Stomach (tissue), 9 donors: Measurements from ENCODE around the gene CFAP68. TPM values are rescaled to one million over a fixed set of nuclear protein-coding genes. Genes with fewer than 3 reads are reported as not detected.

Source experiments
- DNase-seq, 2 donors: peaks; one replicate each; pipeline versions ENCODE4 v3.0.0 to v3.0.0-alpha.2; 2013 to 2019
- H3K27ac ChIP-seq, 5 donors: fragments of 200-600 bp in 4 of 5; sonication (generic) in 4 of 5; one replicate each; pipeline ENCODE4 v1.5.1; 2013 to 2019; ENCODE audit warnings: mild to moderate bottlenecking in 1 of 5, moderate library complexity in 1 of 5
- H3K27me3 ChIP-seq, 3 donors: fragments of 200-600 bp; sonication (generic); one replicate each; pipeline ENCODE4 v1.5.1; 2017 to 2019; ENCODE audit warnings: mixed run types in 1 of 3
- H3K36me3 ChIP-seq, 4 donors: fragments of 200-600 bp; sonication (generic); 1 replicate in 3 of 4; 2 replicates in 1 of 4; pipeline ENCODE4 v1.5.1; 2016 to 2019
- H3K4me1 ChIP-seq, 4 donors: fragments of 200-600 bp; sonication (generic); one replicate each; pipeline ENCODE4 v1.5.1; 2016 to 2019
- H3K4me3 ChIP-seq, 4 donors: fragments of 200-600 bp; sonication (generic) in 3 of 4; one replicate each; pipeline ENCODE4 v1.5.1; 2016 to 2019; ENCODE audit warnings: mild to moderate bottlenecking in 1 of 4
- H3K9me3 ChIP-seq, 4 donors: fragments of 200-600 bp; sonication (generic); one replicate each; pipeline ENCODE4 v1.5.1; 2016 to 2019
- EP300 ChIP-seq: sonication (generic); formaldehyde crosslinking; IDR thresholded peaks from one replicate; pipeline ENCODE4 v1.6.1; 2017; ENCODE audit warnings: antibody characterized with exemption
- POLR2A ChIP-seq, 4 donors: fragments of 450-650 bp; IDR thresholded peaks; one replicate each; pipeline ENCODE4 v1.6.1; 2016; ENCODE audit warnings: antibody characterized with exemption in 4 of 4, control low read depth in 2 of 4, mild to moderate bottlenecking in 1 of 4, moderate library complexity in 1 of 4
- POLR2AphosphoS5 ChIP-seq, 3 donors: sonication (generic); formaldehyde crosslinking; IDR thresholded peaks; one replicate each; pipeline ENCODE4 v1.6.1; 2016; ENCODE audit warnings: antibody characterized with exemption in 3 of 3
- WGBS, 5 donors: extraction: QIAGEN DNeasy Blood & Tissue Kit in 3 of 5; methylation state at CpG; one replicate each; pipeline versions ENCODE4 v1.1.5 to v1.1.7; 2013 to 2018; 5-methylcytosine and 5-hydroxymethylcytosine counted together
- intact Hi-C: fragments of 100-400 bp; cut with DNase I; formaldehyde crosslinking; loops from one replicate; pipeline ENCODE4 v1.15.1; 2023; ENCODE audit warnings: low total_unique reads
- polyA plus RNA-seq, 3 donors: library from polyadenylated mRNA; stranded (reverse); fragments of 200-250 nt; gene quantifications; one replicate each; pipeline ENCODE4 v1.2.3, GENCODE V29; 2013
- total RNA-seq, 5 donors: library from RNA; depleted of rRNA; stranded (reverse); fragments of >200 nt; gene quantifications; one replicate each; pipeline versions ENCODE4 v1.1.0 to v1.2.3, GENCODE V29; 2014 to 2016
- TF ChIP-seq, protein P1 (sequence below), 7 experiments: fragments of 450-650 bp in 4 of 7; fragments of 200-600 bp in 3 of 7; sonication (generic) in 3 of 7; IDR thresholded peaks; one replicate each; pipeline ENCODE4 v1.5.1; 2016 to 2019; ENCODE audit warnings: antibody characterized with exemption in 7 of 7, control low read depth in 2 of 7, mild to moderate bottlenecking in 1 of 7
- donor health status: healthy with polysubstance abuse.
- donor health status: Bipolar disorder and iron deficiency.
- donor health status: healthy.

CFAP68 gene
- total and polyA plus RNA-seq, 8 donors, result 3.9 to 51.9 (median 40.2) TPM; not detected in 1

DNA sequence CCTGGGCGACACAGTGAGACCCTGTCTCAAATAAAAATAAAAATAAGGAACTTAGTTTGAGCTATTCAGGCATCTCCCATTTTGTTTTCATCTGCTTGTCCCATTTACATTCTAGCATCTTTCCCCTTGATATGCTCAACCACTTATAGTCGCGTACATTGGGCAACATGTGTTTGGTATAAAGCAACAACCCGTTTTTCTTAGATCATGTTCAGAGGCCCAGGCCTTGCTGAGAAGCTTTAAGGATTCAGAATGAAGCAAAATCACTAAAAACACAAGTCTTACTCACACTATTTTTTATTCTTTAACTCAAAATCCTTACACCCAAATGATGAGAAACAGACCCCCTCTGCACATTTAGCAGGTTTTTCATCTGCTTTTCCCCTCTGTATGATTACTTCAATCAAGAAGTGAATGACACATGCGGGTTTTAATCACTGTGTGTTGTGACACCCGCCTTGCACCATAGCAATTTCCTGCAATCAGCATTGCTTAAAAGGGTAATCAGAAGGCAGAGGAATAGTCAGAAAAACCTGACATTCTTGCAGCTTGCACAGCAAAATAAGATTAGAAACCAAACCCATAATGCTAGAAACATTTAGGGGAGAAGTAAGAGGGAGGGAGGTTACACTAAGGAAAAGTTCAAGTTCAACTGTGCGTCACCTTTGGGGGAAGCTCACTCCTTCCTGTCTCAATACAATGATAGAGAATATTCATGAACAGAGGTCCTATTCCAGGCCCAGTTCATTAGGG lies 33.9 kb upstream of the CFAP68 start:
- intact Hi-C loops, result loop anchor here (10.0 kb wide), 2 partner anchors 61 to 281 kb away; no protein-coding TSS in a partner anchor
- Histone ChIP-seq H3K27ac (no peak overlapping the region), H3K27me3 (no peaks in the 10 kb centered on the region), H3K36me3 (peaks cover 21 to 82% (median 79%) of the 10 kb centered on the region in 4 donors), H3K4me3 (no peak overlapping the region), H3K4me1 (peaks cover 0 to 24% (median 6%) of the 10 kb centered on the region in 4 donors), H3K9me3 (no peaks in the 10 kb centered on the region)
- no peak for TF ChIP-seq POLR2A (IDR thresholded peaks at IDR 0.05)
- WGBS, 5 donors, result 78 to 91% (median 86%) methylated on average over 7 of the region's 7 CpGs
- DNase-seq, result no peak

DNA sequence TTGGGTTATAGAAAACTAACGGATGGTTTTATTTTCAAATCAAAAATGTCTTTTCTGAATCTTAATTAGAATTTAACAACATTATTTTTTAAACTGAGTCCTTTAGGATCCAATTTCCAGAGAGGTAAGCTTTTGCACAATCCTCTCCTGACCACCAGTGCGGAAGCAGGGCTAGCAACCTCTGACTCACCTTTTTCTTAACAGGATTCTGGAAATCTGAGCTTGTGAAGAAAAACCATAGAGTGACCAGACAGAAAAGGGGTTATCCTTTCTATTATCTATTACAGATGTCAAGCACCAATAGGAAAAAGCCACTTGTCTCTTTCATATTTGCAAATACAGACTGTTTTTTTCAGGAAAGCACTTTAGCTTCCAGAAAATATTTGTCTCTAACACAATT lies 33.3 kb upstream of the CFAP68 start:
- peaks cover 0 to 18% (median 3%) of the 10 kb centered on the region in 4 donors for H3K4me1 ChIP-seq
- no peaks in the 10 kb centered on the region for H3K27me3 ChIP-seq
- DNase-seq, result no peak
- no peak overlapping the region for H3K4me3 ChIP-seq
- TF ChIP-seq POLR2A (IDR thresholded peaks at IDR 0.05) (no peak), POLR2AphosphoS5 (IDR thresholded peaks at IDR 0.05) (no peak), EP300 (no peak)
- TF ChIP-seq, protein P1, sequence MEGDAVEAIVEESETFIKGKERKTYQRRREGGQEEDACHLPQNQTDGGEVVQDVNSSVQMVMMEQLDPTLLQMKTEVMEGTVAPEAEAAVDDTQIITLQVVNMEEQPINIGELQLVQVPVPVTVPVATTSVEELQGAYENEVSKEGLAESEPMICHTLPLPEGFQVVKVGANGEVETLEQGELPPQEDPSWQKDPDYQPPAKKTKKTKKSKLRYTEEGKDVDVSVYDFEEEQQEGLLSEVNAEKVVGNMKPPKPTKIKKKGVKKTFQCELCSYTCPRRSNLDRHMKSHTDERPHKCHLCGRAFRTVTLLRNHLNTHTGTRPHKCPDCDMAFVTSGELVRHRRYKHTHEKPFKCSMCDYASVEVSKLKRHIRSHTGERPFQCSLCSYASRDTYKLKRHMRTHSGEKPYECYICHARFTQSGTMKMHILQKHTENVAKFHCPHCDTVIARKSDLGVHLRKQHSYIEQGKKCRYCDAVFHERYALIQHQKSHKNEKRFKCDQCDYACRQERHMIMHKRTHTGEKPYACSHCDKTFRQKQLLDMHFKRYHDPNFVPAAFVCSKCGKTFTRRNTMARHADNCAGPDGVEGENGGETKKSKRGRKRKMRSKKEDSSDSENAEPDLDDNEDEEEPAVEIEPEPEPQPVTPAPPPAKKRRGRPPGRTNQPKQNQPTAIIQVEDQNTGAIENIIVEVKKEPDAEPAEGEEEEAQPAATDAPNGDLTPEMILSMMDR (IDR thresholded peaks at IDR 0.05), result no peak
- peaks cover 21 to 88% (median 84%) of the 10 kb centered on the region in 4 donors for H3K36me3 ChIP-seq
- H3K27ac ChIP-seq, result no peak overlapping the region
- H3K9me3 ChIP-seq, result no peaks in the 10 kb centered on the region
- intact Hi-C loops, result loop anchor here (10.0 kb wide), 2 partner anchors 61 to 281 kb away; no protein-coding TSS in a partner anchor
- WGBS, 5 donors, result 87 to 95% (median 89%) methylated on average over 2 of the region's 2 CpGs

DNA sequence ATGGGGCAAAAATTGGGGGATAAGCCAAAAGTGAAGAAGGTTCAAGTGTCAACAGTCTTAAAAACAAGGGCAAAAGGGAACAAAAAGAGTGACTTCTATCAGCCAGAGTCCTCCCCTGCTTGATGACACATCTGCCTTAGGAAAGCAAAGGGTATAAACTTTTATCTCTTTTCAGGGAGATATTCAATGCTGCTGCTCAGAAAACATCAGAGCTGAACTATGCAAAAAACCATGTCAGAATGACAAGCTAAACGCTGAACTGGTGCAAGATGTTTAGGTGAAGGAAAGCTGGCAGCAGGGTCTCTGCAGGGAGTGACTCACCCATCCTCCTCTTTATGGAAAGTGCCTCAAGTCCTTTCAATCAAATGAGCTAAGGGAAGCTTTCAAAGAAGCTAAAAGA lies 32.7 kb upstream of the CFAP68 start:
- no peak overlapping the region for H3K27ac ChIP-seq
- TF ChIP-seq, protein P1 (IDR thresholded peaks at IDR 0.05), result no peak
- TF ChIP-seq EP300 (no peak), POLR2A (IDR thresholded peaks at IDR 0.05) (no peak), POLR2AphosphoS5 (IDR thresholded peaks at IDR 0.05) (no peak)
- H3K9me3 ChIP-seq, result no peaks in the 10 kb centered on the region
- H3K4me1 ChIP-seq, result peaks cover 0 to 12% (median under 1%) of the 10 kb centered on the region in 4 donors
- H3K27me3 ChIP-seq, result no peaks in the 10 kb centered on the region
- intact Hi-C loops, result loop anchor here (10.0 kb wide), 2 partner anchors 62 to 282 kb away; no protein-coding TSS in a partner anchor
- WGBS, 5 donors, result 36 to 55% (median 49%) methylated on average over 1 of the region's 1 CpG
- H3K36me3 ChIP-seq, result peaks cover 21 to 91% (median 88%) of the 10 kb centered on the region in 4 donors
- no peak overlapping the region for H3K4me3 ChIP-seq
- no peak for DNase-seq

DNA sequence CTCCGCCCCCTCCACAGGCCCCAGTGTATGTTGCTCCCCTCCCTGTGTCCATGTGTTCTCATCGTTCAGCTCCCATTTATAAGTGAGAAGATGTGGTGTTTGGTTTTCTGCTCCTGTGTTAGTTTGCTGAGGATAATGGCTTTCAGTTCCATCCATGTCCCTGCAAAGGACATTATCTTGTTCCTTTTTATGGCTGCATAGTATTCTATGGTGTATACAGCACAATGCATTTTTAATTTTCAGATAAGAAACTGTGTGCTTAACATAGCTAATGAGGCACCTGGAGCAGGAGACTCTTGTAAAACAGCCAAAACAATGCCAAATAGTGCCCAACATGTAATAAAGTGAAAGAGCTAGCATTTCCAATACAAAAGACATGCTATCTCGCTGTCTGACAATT lies 29.7 kb upstream of the CFAP68 start:
- intact Hi-C loops, result loop anchor here (10.0 kb wide), 2 partner anchors 65 to 285 kb away; no protein-coding TSS in a partner anchor
- no peak for DNase-seq
- no peak overlapping the region for H3K27ac ChIP-seq
- H3K27me3 ChIP-seq, result no peaks in the 10 kb centered on the region
- H3K9me3 ChIP-seq, result no peaks in the 10 kb centered on the region
- H3K4me3 ChIP-seq, result no peak overlapping the region
- 94 to 98% (median 95%) methylated on average over 3 of the region's 3 CpGs for WGBS, 5 donors
- peaks cover 0 to 11% (median 0%) of the 10 kb centered on the region in 4 donors for H3K4me1 ChIP-seq
- TF ChIP-seq, protein P1 (IDR thresholded peaks at IDR 0.05), result no peak
- TF ChIP-seq EP300 (no peak), POLR2A (IDR thresholded peaks at IDR 0.05) (no peak), POLR2AphosphoS5 (IDR thresholded peaks at IDR 0.05) (no peak)
- H3K36me3 ChIP-seq, result peaks cover 18 to 97% (median 91%) of the 10 kb centered on the region in 4 donors
